Spleen (tissue), 11 donors: ENCODE measurements around the gene XIRP2. TPM values are rescaled to one million over a fixed set of nuclear protein-coding genes. Genes with fewer than 3 reads are reported as not detected.
"Not testable (repeated sequence)": the region's sequence is repeated elsewhere in the genome, so short reads cannot be mapped to it uniquely, and the experiment has no call there.

Experiments
- DNase-seq: peaks from one replicate; pipeline ENCODE4 v3.0.0-alpha.2; 2020
- H3K27ac ChIP-seq, 8 donors: fragments of 200-600 bp; sonication (generic) in 7 of 8; 1 replicate in 4 of 8; 2 replicates in 4 of 8; pipeline versions ENCODE4 v1.5.0 to v1.8.0; 2016 to 2021; ENCODE audit warnings: inconsistent platforms in 4 of 8, mild to moderate bottlenecking in 4 of 8, moderate library complexity in 1 of 8
- H3K27me3 ChIP-seq, 7 donors: fragments of 200-600 bp; sonication (generic) in 6 of 7; replicated peaks in 1 of 7; 1 replicate in 4 of 7; 2 replicates in 3 of 7; pipeline versions ENCODE4 v1.5.0 to v1.8.0; 2016 to 2021; ENCODE audit warnings: inconsistent platforms in 3 of 7, mild to moderate bottlenecking in 1 of 7
- H3K36me3 ChIP-seq, 6 donors: fragments of 200-600 bp; sonication (generic) in 5 of 6; 1 replicate in 4 of 6; 2 replicates in 2 of 6; pipeline versions ENCODE4 v1.5.0 to v1.8.0; 2016 to 2021; ENCODE audit warnings: inconsistent platforms in 2 of 6
- H3K4me1 ChIP-seq, 6 donors: fragments of 200-600 bp; sonication (generic) in 5 of 6; 1 replicate in 3 of 6; 2 replicates in 3 of 6; pipeline versions ENCODE4 v1.5.0 to v1.8.0; 2016 to 2021; ENCODE audit warnings: inconsistent platforms in 3 of 6
- H3K4me3 ChIP-seq, 8 donors: fragments of 200-600 bp; sonication (generic) in 7 of 8; 1 replicate in 4 of 8; 2 replicates in 4 of 8; pipeline versions ENCODE4 v1.5.0 to v1.8.0; 2016 to 2021; ENCODE audit warnings: inconsistent platforms in 4 of 8, mild to moderate bottlenecking in 4 of 8, moderate library complexity in 2 of 8
- H3K9me3 ChIP-seq, 8 donors: fragments of 200-600 bp; sonication (generic) in 7 of 8; 1 replicate in 4 of 8; 2 replicates in 4 of 8; pipeline versions ENCODE4 v1.5.0 to v1.8.0; 2016 to 2021; ENCODE audit warnings: inconsistent platforms in 4 of 8
- POLR2A ChIP-seq, 3 donors: fragments of 450-650 bp; IDR thresholded peaks; one replicate each; pipeline ENCODE4 v1.5.1; 2017; ENCODE audit warnings: antibody characterized with exemption in 3 of 3, mild to moderate bottlenecking in 1 of 3
- POLR2AphosphoS5 ChIP-seq, 3 donors: sonication (generic); formaldehyde crosslinking; IDR thresholded peaks; one replicate each; pipeline ENCODE4 v1.5.1; 2017; ENCODE audit warnings: antibody characterized with exemption in 3 of 3
- WGBS, 5 donors: extraction: QIAGEN DNeasy Blood & Tissue Kit in 3 of 5; methylation state at CpG; one replicate each; pipeline versions ENCODE4 v1.1.5 to v1.1.7; 2013 to 2018; 5-methylcytosine and 5-hydroxymethylcytosine counted together
- intact Hi-C: fragments of 100-400 bp; cut with DNase I; formaldehyde crosslinking; loops from one replicate; pipeline ENCODE4 v1.15.0; 2023; ENCODE audit warnings: low total_unique reads
- polyA plus RNA-seq, 3 donors: library from polyadenylated mRNA; stranded (reverse); fragments of 200-250 nt; gene quantifications; one replicate each; pipeline ENCODE4 v1.2.1, GENCODE V29; 2013
- total RNA-seq, 7 donors: library from RNA; depleted of rRNA in 3 of 7; stranded (reverse); fragments of >200 nt in 3 of 7; fragmentation: NEBNext Ultra II Directional in 4 of 7; extraction: Animal tissue kit (Norgen Biotek cat#: 25700) in 4 of 7; gene quantifications; one replicate each; pipeline versions ENCODE4 v1.1.0 to v1.2.1, GENCODE V29; 2016 to 2021
- TF ChIP-seq, protein P1 (sequence below), 11 experiments: fragments of 200-600 bp in 7 of 11; fragments of 450-650 bp in 4 of 11; sonication (generic) in 4 of 11; IDR thresholded peaks in 8 of 11; conservative IDR thresholded peaks in 3 of 11; 1 replicate in 7 of 11; 2 replicates in 4 of 11; pipeline versions ENCODE4 v1.4.0 to v1.8.0; 2016 to 2021; ENCODE audit warnings: antibody characterized with exemption in 11 of 11, inconsistent platforms in 4 of 11, mild to moderate bottlenecking in 1 of 11
- donor health status: healthy with polysubstance abuse.
- donor health status: DM: no; HTN: no; CAD: no; lungs with moderate emphysema.
- donor health status: DM: no; HTN: no; CAD: no.
- donor health status: Bipolar disorder and iron deficiency.
- donor health status: healthy.
- donor health status: DM: no; HTN: no; CAD: no.
- donor health status: DM: yes; HTN: yes; CAD: no.

The XIRP2 gene
- total and polyA plus RNA-seq, 10 donors, result 0.10 to 3.2 (median 0.47) TPM

GRCh38 chr2:167015806-167016205 is 127.5 kb downstream of the XIRP2 start:
- H3K27ac ChIP-seq, result no peak overlapping the region
- intact Hi-C loops, result no loop called here
- no peaks in the 10 kb centered on the region for H3K4me1 ChIP-seq
- peaks cover 0 to 11% (median 0%) of the 10 kb centered on the region in 8 donors for H3K9me3 ChIP-seq
- no peaks in the 10 kb centered on the region for H3K27me3 ChIP-seq
- H3K36me3 ChIP-seq, result no peaks in the 10 kb centered on the region
- DNase-seq, result no peak
- no peak for TF ChIP-seq POLR2AphosphoS5 (IDR thresholded peaks at IDR 0.05)
- TF ChIP-seq, protein P1, sequence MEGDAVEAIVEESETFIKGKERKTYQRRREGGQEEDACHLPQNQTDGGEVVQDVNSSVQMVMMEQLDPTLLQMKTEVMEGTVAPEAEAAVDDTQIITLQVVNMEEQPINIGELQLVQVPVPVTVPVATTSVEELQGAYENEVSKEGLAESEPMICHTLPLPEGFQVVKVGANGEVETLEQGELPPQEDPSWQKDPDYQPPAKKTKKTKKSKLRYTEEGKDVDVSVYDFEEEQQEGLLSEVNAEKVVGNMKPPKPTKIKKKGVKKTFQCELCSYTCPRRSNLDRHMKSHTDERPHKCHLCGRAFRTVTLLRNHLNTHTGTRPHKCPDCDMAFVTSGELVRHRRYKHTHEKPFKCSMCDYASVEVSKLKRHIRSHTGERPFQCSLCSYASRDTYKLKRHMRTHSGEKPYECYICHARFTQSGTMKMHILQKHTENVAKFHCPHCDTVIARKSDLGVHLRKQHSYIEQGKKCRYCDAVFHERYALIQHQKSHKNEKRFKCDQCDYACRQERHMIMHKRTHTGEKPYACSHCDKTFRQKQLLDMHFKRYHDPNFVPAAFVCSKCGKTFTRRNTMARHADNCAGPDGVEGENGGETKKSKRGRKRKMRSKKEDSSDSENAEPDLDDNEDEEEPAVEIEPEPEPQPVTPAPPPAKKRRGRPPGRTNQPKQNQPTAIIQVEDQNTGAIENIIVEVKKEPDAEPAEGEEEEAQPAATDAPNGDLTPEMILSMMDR (IDR thresholded peaks at IDR 0.05 in 8 of 11, conservative IDR thresholded peaks at IDR 0.05 in 3 of 11), result no peak
- TF ChIP-seq POLR2A (IDR thresholded peaks at IDR 0.05), result no peak
- H3K4me3 ChIP-seq, result no peak overlapping the region
- WGBS, 5 donors, result 89 to 94% (median 90%) methylated on average over 3 of the region's 3 CpGs

DNA sequence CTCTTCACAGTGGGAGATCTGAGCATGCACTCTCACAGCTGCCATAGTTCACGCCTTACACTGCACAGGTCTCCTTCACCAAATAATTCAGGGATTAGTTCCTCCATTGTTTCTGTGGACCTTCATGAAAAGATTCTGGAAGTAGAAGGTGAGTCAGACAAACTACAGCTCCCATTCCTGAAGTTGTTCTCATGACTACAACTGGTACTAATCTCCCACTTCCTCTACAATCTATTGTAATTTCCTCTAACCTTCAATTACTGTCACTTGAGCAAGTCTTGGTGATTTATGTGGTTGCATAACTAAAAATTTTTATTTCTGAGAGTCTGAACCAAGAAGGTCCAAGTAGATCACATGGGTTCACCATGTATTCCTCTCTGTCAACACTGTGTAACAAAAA is 128.7 kb downstream of the XIRP2 start:
- Histone ChIP-seq H3K27me3 (no peaks in the 10 kb centered on the region), H3K4me1 (no peaks in the 10 kb centered on the region), H3K9me3 (peaks cover 0 to 11% (median 0%) of the 10 kb centered on the region in 8 donors), H3K27ac (no peak overlapping the region), H3K36me3 (no peaks in the 10 kb centered on the region), H3K4me3 (no peak overlapping the region)
- 75 to 91% (median 84%) methylated on average over 1 of the region's 1 CpG for WGBS, 5 donors
- intact Hi-C loops, result no loop called here
- no peak for DNase-seq
- TF ChIP-seq POLR2AphosphoS5 (IDR thresholded peaks at IDR 0.05) (no peak), POLR2A (IDR thresholded peaks at IDR 0.05) (no peak)
- TF ChIP-seq, protein P1 (IDR thresholded peaks at IDR 0.05 in 8 of 11, conservative IDR thresholded peaks at IDR 0.05 in 3 of 11), result no peak

GRCh38 chr2:167018590-167018989 is 130.3 kb downstream of the XIRP2 start:
- TF ChIP-seq POLR2AphosphoS5 (IDR thresholded peaks at IDR 0.05) (no peak), POLR2A (IDR thresholded peaks at IDR 0.05) (no peak)
- TF ChIP-seq, protein P1 (IDR thresholded peaks at IDR 0.05 in 8 of 11, conservative IDR thresholded peaks at IDR 0.05 in 3 of 11), result no peak
- intact Hi-C loops, result no loop called here

DNA sequence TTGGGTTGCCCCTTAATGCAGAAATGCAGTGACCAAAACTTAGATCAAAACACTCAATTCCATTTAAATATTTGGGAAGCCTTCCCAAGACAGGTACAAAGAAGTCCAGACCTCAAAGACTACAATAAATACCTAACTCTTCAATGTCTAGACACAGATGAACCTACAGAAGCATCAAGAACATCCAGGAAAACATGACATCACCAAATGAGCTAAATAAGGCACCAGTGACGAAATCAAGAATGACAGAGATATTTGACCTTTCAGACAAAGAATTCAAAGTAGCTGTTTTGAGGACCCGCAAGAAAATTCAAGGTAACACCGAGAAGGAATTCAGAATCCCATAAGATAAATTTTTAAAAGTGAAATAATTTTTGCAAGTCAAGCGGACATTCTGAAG is 140.2 kb downstream of the XIRP2 start:
- Histone ChIP-seq H3K4me3 (no peak overlapping the region), H3K9me3 (peaks cover 0 to 75% (median 48%) of the 10 kb centered on the region in 8 donors), H3K27ac (no peak overlapping the region), H3K36me3 (no peaks in the 10 kb centered on the region), H3K4me1 (no peaks in the 10 kb centered on the region), H3K27me3 (no peaks in the 10 kb centered on the region)
- intact Hi-C loops, result no loop called here
- WGBS, 5 donors, result 82 to 93% (median 85%) methylated on average over 4 of the region's 4 CpGs
- DNase-seq, result no peak
- TF ChIP-seq POLR2A (IDR thresholded peaks at IDR 0.05) (no peak), POLR2AphosphoS5 (IDR thresholded peaks at IDR 0.05) (no peak)
- TF ChIP-seq, protein P1 (IDR thresholded peaks at IDR 0.05 in 8 of 11, conservative IDR thresholded peaks at IDR 0.05 in 3 of 11), result no peak

More at GRCh38 chr2:167018590-167018989, 130.3 kb downstream of the XIRP2 start:
- H3K27ac ChIP-seq, result no peak overlapping the region
- no peaks in the 10 kb centered on the region for H3K4me1 ChIP-seq
- 59 to 84% (median 63%) methylated on average over 2 of the region's 2 CpGs for WGBS, 5 donors
- DNase-seq, result no peak
- no peaks in the 10 kb centered on the region for H3K36me3 ChIP-seq
- peaks cover 0 to 11% (median under 1%) of the 10 kb centered on the region in 8 donors for H3K9me3 ChIP-seq
- H3K4me3 ChIP-seq, result no peak overlapping the region
- H3K27me3 ChIP-seq, result no peaks in the 10 kb centered on the region

DNA sequence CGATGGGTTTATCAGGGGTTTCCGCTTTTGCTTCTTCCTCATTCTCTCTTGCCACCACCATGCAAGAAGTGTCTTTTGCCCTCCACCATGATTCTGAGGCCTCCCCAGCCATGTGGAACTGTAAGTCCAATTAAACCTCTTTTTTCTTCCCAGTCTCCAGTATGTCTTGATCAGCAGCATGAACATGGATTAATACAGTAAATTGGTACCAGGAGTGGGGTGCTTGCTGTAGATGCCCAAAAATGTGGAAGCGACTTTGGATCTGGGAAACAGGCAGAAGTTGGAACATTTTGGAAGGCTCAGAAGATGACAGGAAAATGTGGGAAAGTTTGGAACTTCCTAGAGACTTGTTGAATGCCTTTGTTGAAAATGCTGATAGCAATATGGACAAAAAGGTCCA is 146.7 kb downstream of the XIRP2 start:
- H3K4me1 ChIP-seq, DNase-seq, H3K27me3 ChIP-seq, intact Hi-C loops, H3K4me3 ChIP-seq, H3K36me3 ChIP-seq, H3K27ac ChIP-seq: not testable (repeated sequence)
- peaks cover 11 to 73% (median 65%) of the 10 kb centered on the region in 8 donors for H3K9me3 ChIP-seq
- 87 to 96% (median 94%) methylated on average over 3 of the region's 3 CpGs for WGBS, 5 donors
